Kidney epithelial cell (primary cell): ENCODE data around the gene SLC35B4. TPM values are rescaled to one million over a fixed set of nuclear protein-coding genes. Genes with fewer than 3 reads are reported as not detected.

ENCODE experiments used
- DNase-seq: peaks from one replicate; pipeline ENCODE4 v3.0.0-alpha.2; 2010; ENCODE audit warnings: low read depth
- H3K27me3 ChIP-seq: 2 replicates; pipeline ENCODE4 v1.6.0; 2011; ENCODE audit warnings: low read length; ENCODE audit not compliant: control insufficient read depth, insufficient read depth
- H3K36me3 ChIP-seq: 2 replicates; pipeline ENCODE4 v1.5.1; 2011; ENCODE audit warnings: low read length; ENCODE audit not compliant: control insufficient read depth, insufficient read depth
- H3K4me3 ChIP-seq: 2 replicates; pipeline ENCODE4 v1.5.1; 2011; ENCODE audit warnings: low read depth, mild to moderate bottlenecking, control low read depth, low read length
- CTCF ChIP-seq: IDR thresholded peaks from 2 replicates; pipeline ENCODE4 v1.5.1; 2011; ENCODE audit warnings: mild to moderate bottlenecking, moderate library complexity, low read length, control low read depth, inconsistent platforms; ENCODE audit not compliant: insufficient read depth, poor library complexity, severe bottlenecking
- total RNA-seq: library from RNA; depleted of rRNA; stranded (reverse); fragments of >200 nt; gene quantifications from 2 replicates; pipeline ENCODE4 v1.2.3, GENCODE V29; 2015

Gene SLC35B4
- total RNA-seq, 1 donor from 2014 or later: 10.6 TPM

GRCh38 chr7:134246347-134246746, 70.4 kb downstream of the SLC35B4 start:
- H3K4me3 ChIP-seq: no peak overlapping the region
- no peaks in the 10 kb centered on the region for H3K36me3 ChIP-seq
- DNase-seq: no peak
- TF ChIP-seq CTCF: no peak
- no peaks in the 10 kb centered on the region for H3K27me3 ChIP-seq

- no peak for TF ChIP-seq CTCF
- H3K4me3 ChIP-seq: no peak overlapping the region
- no peaks in the 10 kb centered on the region for H3K27me3 ChIP-seq
- H3K36me3 ChIP-seq: no peaks in the 10 kb centered on the region
- no peak for DNase-seq
Observed at GRCh38 chr7:134245253-134245652, 71.5 kb downstream of the SLC35B4 start.

Other genes with a start within 250 kb of the SLC35B4 start
- gene LRGUK, start 189.6 kb downstream of the SLC35B4 start, total RNA-seq: 0.41 and 0.42 TPM in 2 replicates
- gene AKR1B1, start 142.2 kb upstream of the SLC35B4 start, total RNA-seq: 80.0 and 87.8 TPM in 2 replicates
- not detected in 2 replicates for gene AKR1B10, start 210.6 kb upstream of the SLC35B4 start, total RNA-seq
- 0.27 TPM in 1 of 2 replicates, not detected in the other for gene AKR1B15, start 232.2 kb upstream of the SLC35B4 start, total RNA-seq